AG20443 (cell line): Measurements from ENCODE around the gene SRRM3.
"Not testable (repeated sequence)": the region's sequence is repeated elsewhere in the genome, so short reads cannot be mapped to it uniquely, and the experiment has no call there.

ENCODE experiments used
- DNase-seq: peaks from one replicate; pipeline ENCODE4 v3.0.0; 2012; ENCODE audit warnings: low spot score, mixed read lengths

The SRRM3 gene

GRCh38 chr7:76230214-76230613 is 28.5 kb downstream of the SRRM3 start:
- DNase-seq: no peak

GRCh38 chr7:76231071-76231470 is 29.4 kb downstream of the SRRM3 start:
- no peak for DNase-seq

GRCh38 chr7:76231583-76231982 is 29.9 kb downstream of the SRRM3 start:
- no peak for DNase-seq

- DNase-seq: no peak
Measured at GRCh38 chr7:76232698-76233097, 31.0 kb downstream of the SRRM3 start.

GRCh38 chr7:76233538-76234281 is 32.0 kb downstream of the SRRM3 start:
- no peak for DNase-seq

GRCh38 chr7:76234282-76234584 is 32.5 kb downstream of the SRRM3 start:
- DNase-seq: no peak

GRCh38 chr7:76234931-76235441 is 33.3 kb downstream of the SRRM3 start:
- peak; percentile 97 for DNase-seq

GRCh38 chr7:76236224-76236623 is 34.5 kb downstream of the SRRM3 start:
- no peak for DNase-seq

- no peak for DNase-seq
Measured at GRCh38 chr7:76238326-76238725, 36.6 kb downstream of the SRRM3 start.

- DNase-seq: no peak
Measured at GRCh38 chr7:76241141-76241540, 39.4 kb downstream of the SRRM3 start.

- DNase-seq: not testable (repeated sequence)
Measured at GRCh38 chr7:76242517-76243063, 40.9 kb downstream of the SRRM3 start.

GRCh38 chr7:76244781-76245391 is 43.2 kb downstream of the SRRM3 start:
- no peak for DNase-seq

GRCh38 chr7:76246804-76247389 is 45.2 kb downstream of the SRRM3 start:
- no peak for DNase-seq

- DNase-seq: no peak
Measured at GRCh38 chr7:76247938-76248337, 46.2 kb downstream of the SRRM3 start.

GRCh38 chr7:76252021-76252420 is 50.3 kb downstream of the SRRM3 start:
- no peak for DNase-seq

GRCh38 chr7:76254781-76255180 is 53.1 kb downstream of the SRRM3 start:
- DNase-seq: no peak

- DNase-seq: no peak
Measured at GRCh38 chr7:76257973-76258372, 56.3 kb downstream of the SRRM3 start.

- no peak for DNase-seq
Measured at GRCh38 chr7:76259124-76260093, 57.7 kb downstream of the SRRM3 start.

- DNase-seq: peak; percentile 69
Measured at GRCh38 chr7:76260171-76260703, 58.5 kb downstream of the SRRM3 start.

- no peak for DNase-seq
Measured at GRCh38 chr7:76261329-76261728, 59.6 kb downstream of the SRRM3 start.

GRCh38 chr7:76261931-76262330 is 60.2 kb downstream of the SRRM3 start:
- no peak for DNase-seq
